Psoas muscle (tissue), 8 donors: ENCODE measurements around the gene KCNN3. TPM values are rescaled to one million over a fixed set of nuclear protein-coding genes. Genes with fewer than 3 reads are reported as not detected.

Source experiments
- ATAC-seq, 4 donors: fragments of 200-7000 bp; cut with Tn5 transposase; one replicate each; pipeline ENCODE4 v1.9.1; 2020; ENCODE audit warnings: moderate library complexity in 3 of 4, mild to moderate bottlenecking in 2 of 4
- DNase-seq, 2 donors: peaks; one replicate each; pipeline ENCODE4 v3.0.0-alpha.2; 2020
- H3K27ac ChIP-seq: fragments of 200-600 bp; one replicate; pipeline ENCODE4 v1.8.0; 2022
- H3K27me3 ChIP-seq, 3 donors: fragments of 200-600 bp in 1 of 3; one replicate each; pipeline versions ENCODE4 v1.6.1 to v1.8.0; 2013 to 2022; ENCODE audit warnings: low read length in 2 of 3, mild to moderate bottlenecking in 2 of 3, moderate library complexity in 1 of 3; ENCODE audit not compliant: insufficient read depth in 3 of 3
- H3K36me3 ChIP-seq, 2 donors: fragments of 200-600 bp in 1 of 2; one replicate each; pipeline versions ENCODE4 v1.6.1 to v1.8.0; 2013 to 2022; ENCODE audit warnings: low read depth in 1 of 2, mild to moderate bottlenecking in 1 of 2, moderate library complexity in 1 of 2; ENCODE audit not compliant: insufficient read depth in 1 of 2
- H3K4me1 ChIP-seq: fragments of 200-600 bp; one replicate; pipeline ENCODE4 v1.8.0; 2022
- H3K4me3 ChIP-seq: fragments of 200-600 bp; one replicate; pipeline ENCODE4 v1.8.0; 2022; ENCODE audit warnings: mild to moderate bottlenecking
- H3K9me3 ChIP-seq: fragments of 200-600 bp; one replicate; pipeline ENCODE4 v1.8.0; 2022
- WGBS, 3 donors: extraction: QIAGEN DNeasy Blood & Tissue Kit; methylation state at CpG; one replicate each; pipeline versions ENCODE4 v1.1.6 to v1.1.7; 2013; 5-methylcytosine and 5-hydroxymethylcytosine counted together
- intact Hi-C, 2 donors: fragments of 100-400 bp; cut with DNase I; formaldehyde crosslinking; loops; one replicate each; pipeline versions ENCODE4 v1.11.0 to v1.14.2; 2022
- polyA plus RNA-seq, 3 donors: library from polyadenylated mRNA; stranded (reverse); fragments of 200-250 nt; gene quantifications; one replicate each; pipeline ENCODE4 v1.2.3, GENCODE V29; 2013
- total RNA-seq, 4 donors: library from RNA; stranded (reverse); fragmentation: NEBNext Ultra II Directional in 2 of 4; extraction: Animal tissue kit (Norgen Biotek cat#: 25700) in 2 of 4; gene quantifications; one replicate each; pipeline versions ENCODE4 v1.2.1 to v1.2.4, GENCODE V29; 2021 to 2023
- TF ChIP-seq, protein P1 (sequence below): fragments of 200-600 bp; IDR thresholded peaks from one replicate; pipeline ENCODE4 v1.8.0; 2022; ENCODE audit warnings: antibody characterized with exemption
- donor health status: healthy with polysubstance abuse.
- donor health status: DM: no; HTN: no; CAD: no; lungs with moderate emphysema.
- donor health status: Bipolar disorder and iron deficiency.
- donor health status: healthy.
- donor health status: DM: yes; HTN: yes; CAD: no.
- donor health status: DM: no; HTN: no; CAD: no.
- donor health status: DM: no; HTN: no; CAD: no.
- donor health status: DM: yes; HTN: yes; CAD: no.

The KCNN3 gene
- total and polyA plus RNA-seq, 7 donors: 2.5 to 60.9 (median 11.8) TPM

DNA sequence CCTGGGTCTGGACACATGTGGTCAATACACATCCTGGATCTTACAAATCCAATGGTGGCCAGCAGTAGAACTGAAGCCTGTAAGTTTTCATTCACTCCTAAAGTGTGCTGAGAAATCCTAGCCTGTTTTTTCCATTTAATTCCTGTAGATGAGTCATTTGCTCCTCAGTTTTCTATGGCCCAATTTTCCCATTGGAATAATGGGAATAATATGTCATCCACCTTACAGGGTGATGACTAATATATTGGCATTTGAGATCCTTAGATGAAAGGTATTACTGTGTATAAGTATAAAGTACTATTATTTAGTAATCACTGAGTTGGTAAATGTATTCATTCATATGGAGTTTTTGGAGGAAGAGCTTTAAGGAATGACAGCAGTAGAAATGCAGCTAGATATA lies 172.4 kb downstream of the KCNN3 start:
- Histone ChIP-seq H3K4me3 (no peak overlapping the region), H3K4me1 (peaks cover 31% of the 10 kb centered on the region), H3K9me3 (no peaks in the 10 kb centered on the region), H3K27ac (peak overlapping the region; percentile 77), H3K36me3 (no peaks in the 10 kb centered on the region), H3K27me3 (no peaks in the 10 kb centered on the region)
- ATAC-seq (peak in 2 of 4 donors; percentile 13 to 15), DNase-seq (no peak)
- TF ChIP-seq, protein P1, sequence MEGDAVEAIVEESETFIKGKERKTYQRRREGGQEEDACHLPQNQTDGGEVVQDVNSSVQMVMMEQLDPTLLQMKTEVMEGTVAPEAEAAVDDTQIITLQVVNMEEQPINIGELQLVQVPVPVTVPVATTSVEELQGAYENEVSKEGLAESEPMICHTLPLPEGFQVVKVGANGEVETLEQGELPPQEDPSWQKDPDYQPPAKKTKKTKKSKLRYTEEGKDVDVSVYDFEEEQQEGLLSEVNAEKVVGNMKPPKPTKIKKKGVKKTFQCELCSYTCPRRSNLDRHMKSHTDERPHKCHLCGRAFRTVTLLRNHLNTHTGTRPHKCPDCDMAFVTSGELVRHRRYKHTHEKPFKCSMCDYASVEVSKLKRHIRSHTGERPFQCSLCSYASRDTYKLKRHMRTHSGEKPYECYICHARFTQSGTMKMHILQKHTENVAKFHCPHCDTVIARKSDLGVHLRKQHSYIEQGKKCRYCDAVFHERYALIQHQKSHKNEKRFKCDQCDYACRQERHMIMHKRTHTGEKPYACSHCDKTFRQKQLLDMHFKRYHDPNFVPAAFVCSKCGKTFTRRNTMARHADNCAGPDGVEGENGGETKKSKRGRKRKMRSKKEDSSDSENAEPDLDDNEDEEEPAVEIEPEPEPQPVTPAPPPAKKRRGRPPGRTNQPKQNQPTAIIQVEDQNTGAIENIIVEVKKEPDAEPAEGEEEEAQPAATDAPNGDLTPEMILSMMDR: no peak
- intact Hi-C loops: no loop called here

DNA sequence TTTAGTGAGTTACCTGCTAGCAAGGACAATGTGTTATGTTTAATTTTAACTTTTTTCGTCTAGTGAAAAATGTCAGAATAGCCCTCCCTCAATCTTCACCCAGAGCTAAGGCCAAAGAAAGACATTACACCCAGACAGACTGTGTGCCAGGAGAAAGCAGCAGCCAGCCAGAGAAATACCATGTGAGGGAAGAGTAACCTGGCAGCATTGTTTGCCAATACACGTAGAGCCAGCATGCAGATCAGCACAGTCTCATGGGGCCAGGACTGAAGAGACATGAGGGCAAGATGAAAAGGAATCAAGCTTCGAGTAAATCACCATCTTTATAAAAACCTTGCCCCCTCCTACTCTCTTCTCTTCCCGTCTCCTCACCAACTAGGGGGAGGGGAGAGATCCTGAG lies 173.6 kb downstream of the KCNN3 start:
- 16 to 34% (median 20%) methylated on average over 3 to 4 of the region's 4 CpGs for WGBS, 3 donors
- intact Hi-C loops: no loop called here
- no peaks in the 10 kb centered on the region for H3K36me3 ChIP-seq
- peaks cover 31% of the 10 kb centered on the region for H3K4me1 ChIP-seq
- no peaks in the 10 kb centered on the region for H3K9me3 ChIP-seq
- TF ChIP-seq, protein P1: no peak
- no peak overlapping the region for H3K4me3 ChIP-seq
- no peaks in the 10 kb centered on the region for H3K27me3 ChIP-seq
- ATAC-seq: peak; percentile 59 to 83 (median 78)
- peak in 1 of 2 donors; percentile 57 for DNase-seq
- peak overlapping the region; percentile 77 for H3K27ac ChIP-seq

DNA sequence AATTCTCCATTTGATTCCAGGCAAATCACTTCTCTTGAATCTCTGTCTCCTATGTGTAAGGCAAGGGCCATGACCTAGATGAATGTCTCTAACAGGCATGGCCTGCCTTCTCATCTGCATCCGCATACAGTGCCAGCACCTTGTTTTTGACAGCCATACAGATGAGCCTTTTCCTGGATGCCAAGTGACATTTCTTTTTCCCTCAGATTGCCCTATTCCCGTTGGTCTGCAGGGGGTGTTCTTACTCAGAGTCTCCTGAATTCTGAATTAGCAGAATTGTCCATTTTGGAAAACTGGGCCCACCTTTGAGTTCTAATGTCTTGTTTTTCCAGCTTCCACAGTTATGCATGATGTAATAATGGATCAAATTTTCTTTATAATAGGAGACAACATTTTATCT lies 174.1 kb downstream of the KCNN3 start:
- 24 to 50% (median 33%) methylated on average over 2 of the region's 2 CpGs for WGBS, 3 donors
- Histone ChIP-seq H3K9me3 (no peaks in the 10 kb centered on the region), H3K36me3 (no peaks in the 10 kb centered on the region), H3K4me1 (peaks cover 31% of the 10 kb centered on the region), H3K27me3 (no peaks in the 10 kb centered on the region), H3K27ac (peak overlapping the region; percentile 77), H3K4me3 (no peak overlapping the region)
- intact Hi-C loops: no loop called here
- no peak for DNase-seq
- ATAC-seq: no peak
- TF ChIP-seq, protein P1: no peak

DNA sequence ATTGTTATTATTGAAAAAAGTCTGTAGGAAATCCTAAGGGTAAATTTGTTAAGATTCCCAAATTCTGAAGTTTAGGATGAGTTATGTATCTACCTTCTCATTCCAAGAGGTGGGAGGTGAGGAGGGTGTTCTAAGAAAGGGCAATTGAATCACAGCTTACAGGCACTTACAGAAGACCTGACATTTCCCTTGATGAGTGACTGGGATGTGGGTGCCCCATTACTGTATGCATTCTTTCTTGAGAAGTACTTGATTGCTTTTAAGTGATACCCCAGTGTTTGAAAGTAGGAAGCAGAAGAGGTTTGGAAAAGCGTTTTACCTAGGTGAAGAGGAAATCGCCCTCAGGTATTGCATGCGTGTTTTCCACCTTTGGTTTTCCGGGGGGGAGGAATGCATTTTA lies 175.1 kb downstream of the KCNN3 start:
- intact Hi-C loops: no loop called here

DNA sequence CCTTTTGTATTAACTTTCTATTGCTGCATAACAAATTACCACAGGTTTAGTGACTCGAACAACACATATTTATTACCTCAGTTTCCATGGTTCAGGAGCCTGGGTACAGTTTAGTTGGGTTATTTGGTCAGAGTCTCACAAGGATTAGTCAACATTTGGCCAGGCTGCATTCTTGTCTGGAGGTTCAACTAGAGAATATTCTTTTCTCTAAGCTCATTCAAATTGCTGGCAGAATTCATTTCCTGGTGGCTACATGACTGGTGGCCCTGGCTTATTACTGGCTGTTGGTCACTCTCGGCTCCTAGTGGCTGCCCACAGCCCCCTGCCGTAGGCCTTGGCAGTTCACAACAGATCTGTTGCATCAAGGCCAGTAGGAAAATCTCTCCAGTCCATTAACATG lies 181.0 kb downstream of the KCNN3 start:
- Histone ChIP-seq H3K9me3 (no peaks in the 10 kb centered on the region), H3K27me3 (no peaks in the 10 kb centered on the region), H3K4me1 (no peaks in the 10 kb centered on the region), H3K4me3 (no peak overlapping the region), H3K36me3 (no peaks in the 10 kb centered on the region), H3K27ac (no peak overlapping the region)
- DNase-seq (no peak), ATAC-seq (no peak)
- TF ChIP-seq, protein P1: no peak
- intact Hi-C loops: no loop called here
- 52 to 65% (median 59%) methylated on average over 3 of the region's 3 CpGs for WGBS, 3 donors

More for the DNA sequence above, 175.1 kb downstream of the KCNN3 start:
- ATAC-seq (no peak), DNase-seq (no peak)
- WGBS, 3 donors: 85 to 92% (median 88%) methylated on average over 4 of the region's 4 CpGs
- Histone ChIP-seq H3K4me1 (peaks cover 31% of the 10 kb centered on the region), H3K9me3 (no peaks in the 10 kb centered on the region), H3K36me3 (no peaks in the 10 kb centered on the region), H3K27me3 (no peaks in the 10 kb centered on the region), H3K27ac (no peak overlapping the region), H3K4me3 (no peak overlapping the region)
- TF ChIP-seq, protein P1: no peak
